CD4-positive, alpha-beta T cell (primary cell): ENCODE results near the gene TBX19. TPM values are rescaled to one million over a fixed set of nuclear protein-coding genes. Genes with fewer than 3 reads are reported as not detected.

Experiments used
- ATAC-seq: fragments of 200-7000 bp; cut with Tn5 transposase; one replicate; pipeline ENCODE4 v1.10.0; 2022; ENCODE audit warnings: mild to moderate bottlenecking; ENCODE audit not compliant: poor library complexity
- CTCF ChIA-PET: fragments of 350-600 bp; sonication (Branson Sonifier 250); formaldehyde crosslinking; loops from one replicate; lab custom pipeline; 2021; ENCODE audit warnings: antibody characterized with exemption, inconsistent platforms; lab: Charles Lee
- POLR2A ChIA-PET: fragments of 350-600 bp; sonication (Branson Sonifier 250); formaldehyde crosslinking; loops from one replicate; lab custom pipeline; 2021; ENCODE audit warnings: antibody characterized with exemption, inconsistent platforms; lab: Charles Lee
- DNase-seq, 14 experiments: peaks; one replicate each; pipeline ENCODE4 v3.0.0-alpha.2; 2013 to 2020; ENCODE audit warnings: mixed read lengths in 2 of 14
- H3K27ac ChIP-seq, 2 donors: one replicate each; pipeline versions ENCODE4 v1.5.1 to v1.7.0; 2013; ENCODE audit warnings: low read length in 2 of 2, low read depth in 1 of 2, mild to moderate bottlenecking in 1 of 2
- H3K27me3 ChIP-seq, 2 experiments: 1 replicate in 1 of 2; 2 replicates in 1 of 2; pipeline versions ENCODE4 v1.6.1 to v1.7.0; 2013; ENCODE audit warnings: low read length in 2 of 2, control low read depth in 1 of 2, mild to moderate bottlenecking in 1 of 2, moderate library complexity in 1 of 2; ENCODE audit not compliant: insufficient read depth in 2 of 2, control insufficient read depth in 1 of 2
- H3K36me3 ChIP-seq: one replicate; pipeline ENCODE4 v1.6.1; 2013; ENCODE audit warnings: low read length, control low read depth; ENCODE audit not compliant: insufficient read depth
- H3K4me1 ChIP-seq: one replicate; pipeline ENCODE4 v1.6.1; 2013; ENCODE audit warnings: low read length, control low read depth; ENCODE audit not compliant: insufficient read depth
- H3K4me3 ChIP-seq: one replicate; pipeline ENCODE4 v1.5.1; 2013; ENCODE audit warnings: mild to moderate bottlenecking, low read length, moderate library complexity
- H3K9me3 ChIP-seq, 2 experiments: 1 replicate in 1 of 2; 2 replicates in 1 of 2; pipeline versions ENCODE4 v1.6.1 to v1.7.0; 2013; ENCODE audit warnings: low read length in 2 of 2, mild to moderate bottlenecking in 2 of 2, control low read depth in 1 of 2, moderate library complexity in 1 of 2; ENCODE audit not compliant: control insufficient read depth in 1 of 2, insufficient read depth in 1 of 2
- H3K27ac Mint-ChIP-seq: one replicate; pipeline ENCODE4 v1.8.0; 2020; ENCODE audit warnings: mixed read lengths
- H3K27me3 Mint-ChIP-seq: one replicate; pipeline ENCODE4 v1.8.0; 2021; ENCODE audit warnings: mixed read lengths
- H3K36me3 Mint-ChIP-seq: one replicate; pipeline ENCODE4 v1.8.0; 2021; ENCODE audit warnings: low read depth, mixed read lengths
- H3K4me1 Mint-ChIP-seq: one replicate; pipeline ENCODE4 v1.8.0; 2021; ENCODE audit warnings: low read depth, mixed read lengths
- H3K4me3 Mint-ChIP-seq: one replicate; pipeline ENCODE4 v1.8.0; 2020; ENCODE audit warnings: mild to moderate bottlenecking, mixed read lengths
- H3K9me3 Mint-ChIP-seq: one replicate; pipeline ENCODE4 v1.8.0; 2020; ENCODE audit warnings: mixed read lengths
- CTCF ChIP-seq: fragments of 200-600 bp; IDR thresholded peaks from one replicate; pipeline ENCODE4 v1.8.0; 2022; ENCODE audit warnings: antibody characterized with exemption, mild to moderate bottlenecking
- intact Hi-C, 2 experiments: fragments of 100-400 bp; cut with DNase I in 1 of 2; cut with micrococcal nuclease in 1 of 2; formaldehyde crosslinking; loops; one replicate each; pipeline versions ENCODE4 v1.15.1 to v1.9.0; 2023 to 2025; cut with DNase I, micrococcal nuclease
- total RNA-seq, 174 experiments: library from RNA in 2 of 174; stranded (reverse) in 2 of 174; gene quantifications; one replicate each; pipeline ENCODE4 v1.2.3 and lab custom pipeline; 2021 to 2026

The TBX19 gene
- total RNA-seq, 2 experiments from 2014 or later: 1.6 to 1.8 TPM

- Mint-ChIP-seq H3K4me3 (no peak overlapping the region), H3K36me3 (peaks cover 96% of the 10 kb centered on the region), H3K27ac (no peak overlapping the region), H3K27me3 (no peaks in the 10 kb centered on the region), H3K4me1 (peaks cover 41% of the 10 kb centered on the region), H3K9me3 (no peaks in the 10 kb centered on the region)
- peaks cover 35% of the 10 kb centered on the region for H3K36me3 ChIP-seq
- TF ChIP-seq CTCF: no peak
- intact Hi-C loops: no loop called here
- H3K27ac ChIP-seq: no peak overlapping the region
- CTCF ChIA-PET: interaction anchor here (1.7 kb wide), 1 partner anchor 17 kb away, joined by 3 read pairs; no protein-coding TSS in a partner anchor
- H3K4me1 ChIP-seq: no peaks in the 10 kb centered on the region
- no peak for DNase-seq
- H3K27me3 ChIP-seq: no peaks in the 10 kb centered on the region
- no peak for ATAC-seq
- peaks cover 4 to 11% of the 10 kb centered on the region in 2 experiments for H3K9me3 ChIP-seq
- POLR2A ChIA-PET: no interaction called here
- no peak overlapping the region for H3K4me3 ChIP-seq
Observed at GRCh38 chr1:168252204-168252733, 28.4 kb upstream of the TBX19 start.

GRCh38 chr1:168256164-168256563, 24.5 kb upstream of the TBX19 start:
- Histone ChIP-seq H3K9me3 (peaks cover 4 to 11% of the 10 kb centered on the region in 2 experiments), H3K36me3 (peaks cover 17% of the 10 kb centered on the region), H3K4me1 (no peaks in the 10 kb centered on the region), H3K4me3 (no peak overlapping the region), H3K27ac (no peak overlapping the region), H3K27me3 (no peaks in the 10 kb centered on the region)
- DNase-seq (no peak), ATAC-seq (no peak)
- H3K36me3 Mint-ChIP-seq: peaks cover 86% of the 10 kb centered on the region
- H3K4me3 Mint-ChIP-seq: no peak overlapping the region
- no peak overlapping the region for H3K27ac Mint-ChIP-seq
- H3K9me3 Mint-ChIP-seq: no peaks in the 10 kb centered on the region
- no peak for TF ChIP-seq CTCF
- H3K4me1 Mint-ChIP-seq: peaks cover 38% of the 10 kb centered on the region
- H3K27me3 Mint-ChIP-seq: no peaks in the 10 kb centered on the region
- CTCF ChIA-PET: interaction anchor here (0.9 kb wide), 1 partner anchor 21 kb away, joined by 3 read pairs; no protein-coding TSS in a partner anchor
- intact Hi-C loops: no loop called here
- POLR2A ChIA-PET: no interaction called here

GRCh38 chr1:168257397-168257796, 23.3 kb upstream of the TBX19 start:
- Histone ChIP-seq H3K4me1 (no peaks in the 10 kb centered on the region), H3K4me3 (no peak overlapping the region), H3K27ac (no peak overlapping the region), H3K9me3 (peaks cover 4 to 11% of the 10 kb centered on the region in 2 experiments), H3K27me3 (no peaks in the 10 kb centered on the region), H3K36me3 (peaks cover 13% of the 10 kb centered on the region)
- TF ChIP-seq CTCF: no peak
- intact Hi-C loops: no loop called here
- DNase-seq (no peak), ATAC-seq (no peak)
- no peaks in the 10 kb centered on the region for H3K27me3 Mint-ChIP-seq
- no peak overlapping the region for H3K4me3 Mint-ChIP-seq
- POLR2A ChIA-PET: no interaction called here
- H3K4me1 Mint-ChIP-seq: peaks cover 35% of the 10 kb centered on the region
- peaks cover 85% of the 10 kb centered on the region for H3K36me3 Mint-ChIP-seq
- H3K27ac Mint-ChIP-seq: no peak overlapping the region
- H3K9me3 Mint-ChIP-seq: no peaks in the 10 kb centered on the region
- CTCF ChIA-PET: no interaction called here
